ENCODE results near the gene TXNRD1. TPM values are rescaled to one million over a fixed set of nuclear protein-coding genes. Genes with fewer than 3 reads are reported as not detected.
"Not testable (repeated sequence)": the region's sequence is repeated elsewhere in the genome, so short reads cannot be mapped to it uniquely, and the experiment has no call there.

The TXNRD1 gene
- total RNA-seq, 2 donors from 2014 or later = 87.6 to 115 TPM

DNA sequence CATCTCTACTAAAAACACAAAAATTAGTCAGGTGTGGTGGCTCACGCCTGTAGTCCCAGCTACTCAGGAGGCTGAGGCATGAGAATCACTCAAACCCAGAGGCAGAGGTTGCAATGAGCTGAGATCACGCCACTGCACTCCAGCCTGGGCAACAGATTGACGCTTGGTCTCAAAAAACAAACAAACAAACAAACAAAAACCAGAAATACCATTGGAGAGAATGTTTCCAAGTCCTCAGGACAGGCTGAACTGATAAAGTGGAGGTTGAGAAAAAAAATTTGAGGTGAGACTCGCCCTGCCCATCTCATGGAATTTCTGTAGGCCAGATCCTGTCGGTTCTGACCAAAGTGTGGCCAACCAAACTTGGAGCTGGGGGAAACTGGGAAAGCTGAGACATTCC lies 47.0 kb upstream of the TXNRD1 start:
- no peak overlapping the region for H3K27ac ChIP-seq
- no peak overlapping the region for H3K4me3 ChIP-seq
- no peaks in the 10 kb centered on the region for H3K36me3 ChIP-seq
- no peaks in the 10 kb centered on the region for H3K9me3 ChIP-seq
- no peaks in the 10 kb centered on the region for H3K4me1 ChIP-seq (replicated peaks)
- no peaks in the 10 kb centered on the region for H3K27me3 ChIP-seq (replicated peaks; ENCODE audit: insufficient read depth)
- 97% methylated on average over 5 of the region's 5 CpGs for WGBS
- DNase-seq (ENCODE audit: low spot score) = no peak
- TF ChIP-seq POLR2AphosphoS5 (IDR thresholded peaks at IDR 0.05) (no peak), CTCF (IDR thresholded peaks at IDR 0.05) (no peak), POLR2A (IDR thresholded peaks at IDR 0.05) (no peak)
- intact Hi-C loops (cut with DNase I) = no loop called here

DNA sequence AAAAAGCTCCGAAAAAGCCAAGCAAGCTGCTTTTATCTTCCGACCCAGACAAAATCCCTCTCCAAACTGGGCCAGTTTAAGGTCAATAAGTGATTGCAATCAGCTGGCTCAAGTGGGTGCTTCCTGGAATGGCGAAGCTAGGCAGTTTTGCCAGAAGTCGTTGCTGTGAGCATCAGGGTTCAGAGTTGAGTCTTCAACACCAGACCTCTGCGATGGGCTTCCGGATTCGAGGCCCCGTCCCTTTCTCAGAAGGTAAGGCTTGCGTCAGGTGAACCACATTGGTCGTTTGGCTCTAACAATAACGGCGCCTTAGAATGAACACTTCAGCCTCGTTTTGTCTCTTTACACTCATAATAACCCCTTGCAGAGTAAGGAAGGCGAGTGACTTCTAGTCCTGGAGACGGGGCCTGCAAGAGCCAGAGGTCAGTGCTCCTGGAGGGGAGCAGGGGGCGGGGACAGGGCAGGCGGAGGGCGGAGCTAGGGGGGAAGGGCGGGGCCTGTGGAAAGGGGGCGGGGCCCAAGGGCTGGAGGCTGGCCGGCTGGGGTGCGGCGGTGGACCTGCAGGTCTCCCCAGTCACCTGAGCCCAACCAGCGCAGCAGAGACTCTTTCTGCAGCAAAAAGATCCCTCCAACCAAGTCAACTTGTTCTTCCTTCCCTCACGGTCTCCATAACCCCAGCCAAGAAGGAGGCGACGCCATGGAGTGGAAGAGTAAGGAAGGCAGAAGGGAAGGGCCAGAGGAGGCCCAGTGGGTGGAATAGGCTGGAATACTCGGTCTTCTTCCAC lies 43.6 kb upstream of the TXNRD1 start:
- H3K4me3 ChIP-seq = no peak overlapping the region
- H3K9me3 ChIP-seq = no peaks in the 10 kb centered on the region
- intact Hi-C loops (cut with DNase I) = no loop called here
- no peaks in the 10 kb centered on the region for H3K36me3 ChIP-seq
- H3K4me1 ChIP-seq (replicated peaks) = peaks cover under 1% of the 10 kb centered on the region
- H3K27ac ChIP-seq = no peak overlapping the region
- no peak for DNase-seq (ENCODE audit: low spot score)
- H3K27me3 ChIP-seq (replicated peaks; ENCODE audit: insufficient read depth) = no peaks in the 10 kb centered on the region
- 83% methylated on average over 28 of the region's 28 CpGs for WGBS
- TF ChIP-seq POLR2A (IDR thresholded peaks at IDR 0.05) (no peak), CTCF (IDR thresholded peaks at IDR 0.05) (no peak), POLR2AphosphoS5 (IDR thresholded peaks at IDR 0.05) (no peak)

DNA sequence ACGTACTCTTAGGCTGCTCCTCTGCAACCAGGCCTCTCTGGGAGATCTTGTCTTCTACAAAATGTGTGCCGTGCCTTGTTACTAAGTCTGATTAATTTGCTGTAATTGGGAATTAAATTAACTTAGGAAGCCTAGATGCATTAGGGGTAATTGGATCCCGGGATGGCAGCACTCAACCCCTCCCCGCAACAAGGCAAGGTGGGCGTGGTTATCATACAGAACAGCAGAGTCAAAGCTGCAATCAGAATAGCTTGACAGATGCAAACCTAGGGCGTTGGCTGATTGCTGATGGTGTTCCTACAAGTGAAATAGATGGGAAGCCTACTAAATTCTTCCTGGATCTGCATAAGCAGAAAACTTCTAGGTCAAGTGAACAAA lies 43.0 kb upstream of the TXNRD1 start:
- DNase-seq (ENCODE audit: low spot score) = no peak
- Histone ChIP-seq H3K4me1 (replicated peaks) (peaks cover 2% of the 10 kb centered on the region), H3K27me3 (replicated peaks; ENCODE audit: insufficient read depth) (no peaks in the 10 kb centered on the region), H3K27ac (no peak overlapping the region), H3K9me3 (no peaks in the 10 kb centered on the region), H3K4me3 (no peak overlapping the region), H3K36me3 (no peaks in the 10 kb centered on the region)
- TF ChIP-seq POLR2AphosphoS5 (IDR thresholded peaks at IDR 0.05) (no peak), CTCF (IDR thresholded peaks at IDR 0.05) (no peak), POLR2A (IDR thresholded peaks at IDR 0.05) (no peak)
- WGBS = 95% methylated on average over 6 of the region's 6 CpGs
- intact Hi-C loops (cut with DNase I) = no loop called here

DNA sequence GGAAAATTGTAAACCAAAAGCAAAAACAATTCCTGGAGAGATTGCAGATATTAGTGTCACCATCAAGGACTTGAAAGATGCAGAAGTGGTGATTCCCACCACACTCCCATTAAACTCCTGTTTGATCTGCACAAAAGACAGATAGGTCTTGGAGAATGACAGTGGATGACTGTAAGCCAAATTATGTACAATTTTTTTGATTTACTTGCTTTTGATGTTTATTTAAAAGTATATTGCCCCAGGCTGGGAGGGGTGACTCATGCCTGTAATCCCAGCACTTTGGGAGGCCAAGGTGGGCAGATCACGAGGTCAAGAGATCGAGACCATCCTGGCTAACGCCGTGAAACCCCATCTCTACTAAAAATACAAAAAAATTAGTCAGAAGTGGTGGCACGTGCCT lies 41.8 kb upstream of the TXNRD1 start:
- H3K27ac ChIP-seq; H3K27me3 ChIP-seq (replicated peaks; ENCODE audit: insufficient read depth); intact Hi-C loops (cut with DNase I); H3K4me1 ChIP-seq (replicated peaks); H3K4me3 ChIP-seq; H3K9me3 ChIP-seq; DNase-seq (ENCODE audit: low spot score); H3K36me3 ChIP-seq: not testable (repeated sequence)
- 95% methylated on average over 5 of the region's 5 CpGs for WGBS

GRCh38 chr12:104175726-104176247 lies 39.8 kb upstream of the TXNRD1 start:
- Histone ChIP-seq H3K36me3 (no peaks in the 10 kb centered on the region), H3K27ac (peak overlapping the region; percentile 70 to 79), H3K27me3 (replicated peaks; ENCODE audit: insufficient read depth) (no peaks in the 10 kb centered on the region), H3K4me3 (no peak overlapping the region), H3K4me1 (replicated peaks) (peaks cover 5% of the 10 kb centered on the region), H3K9me3 (no peaks in the 10 kb centered on the region)
- WGBS = 81% methylated on average over 10 of the region's 10 CpGs
- DNase-seq (ENCODE audit: low spot score) = no peak
- no peak for TF ChIP-seq CTCF (IDR thresholded peaks at IDR 0.05)
- no peak for TF ChIP-seq POLR2AphosphoS5 (IDR thresholded peaks at IDR 0.05)
- TF ChIP-seq POLR2A (IDR thresholded peaks at IDR 0.05) = no peak
- intact Hi-C loops (cut with DNase I) = loop anchor here (5.0 kb wide), 2 partner anchors 38 to 112 kb away; partner anchors contain the start of gene NFYB

Measured in prostate gland (tissue), 2 donors.